IMR-90 (cell line): ENCODE data around the gene CFAP70. TPM values are rescaled to one million over a fixed set of nuclear protein-coding genes. Genes with fewer than 3 reads are reported as not detected.

Experiments
- ATAC-seq: fragments of 200-7000 bp; cut with Tn5 transposase; 2 replicates; pipeline ENCODE4 v1.9.1; 2020; ENCODE audit warnings: low read depth, mild to moderate bottlenecking, moderate library complexity
- BruUV-seq: library from RNA; stranded (reverse); fragments of 400-500 nt; replicated peaks from 2 replicates; lab custom pipeline; 2021; lab: Mats Ljungman, UMichigan
- CTCF ChIA-PET: fragments of 300-600 bp; formaldehyde crosslinking; extraction: SDS; loops from one replicate; lab custom pipeline; 2021; ENCODE audit warnings: antibody characterized with exemption; lab: Yijun Ruan, JAX
- POLR2A ChIA-PET: fragments of 300-600 bp; sonication (Branson Sonifier 250); formaldehyde crosslinking; loops from one replicate; lab custom pipeline; 2022; ENCODE audit warnings: antibody characterized with exemption; ENCODE audit not compliant: unreplicated experiment; lab: Charles Lee
- DNase-seq: peaks from one replicate; pipeline ENCODE4 v3.0.0; 2013
- H2AFZ ChIP-seq: replicated peaks from 2 replicates; pipeline ENCODE3; 2013; ENCODE audit warnings: low read length, mild to moderate bottlenecking; ENCODE audit not compliant: poor library complexity
- H2AK5ac ChIP-seq: 2 replicates; pipeline ENCODE4 v1.6.1; 2013; ENCODE audit warnings: low read depth, low read length, inconsistent platforms
- H2AK9ac ChIP-seq: replicated peaks from 2 replicates; pipeline ENCODE3; 2013; ENCODE audit warnings: mild to moderate bottlenecking, low read depth, low read length, moderate library complexity; ENCODE audit not compliant: poor library complexity
- H2BK120ac ChIP-seq: 2 replicates; pipeline ENCODE4 v1.6.1; 2013; ENCODE audit warnings: low read depth, low read length, inconsistent platforms
- H2BK15ac ChIP-seq: 3 replicates; pipeline ENCODE4 v1.6.1; 2013; ENCODE audit warnings: low read depth, low read length, inconsistent platforms
- H2BK20ac ChIP-seq: 2 replicates; pipeline ENCODE4 v1.6.1; 2013; ENCODE audit warnings: low read depth, mild to moderate bottlenecking, inconsistent platforms, low read length, moderate library complexity
- H2BK5ac ChIP-seq: 2 replicates; pipeline ENCODE4 v1.6.1; 2013; ENCODE audit warnings: mild to moderate bottlenecking, low read depth, low read length, inconsistent platforms; ENCODE audit not compliant: poor library complexity, severe bottlenecking
- H3K14ac ChIP-seq: replicated peaks from 2 replicates; pipeline ENCODE4 v1.6.1; 2013; ENCODE audit warnings: low read depth, low read length, inconsistent platforms
- H3K18ac ChIP-seq: 2 replicates; pipeline ENCODE4 v1.6.1; 2013; ENCODE audit warnings: low read depth, low read length, control low read depth
- H3K23ac ChIP-seq: 2 replicates; pipeline ENCODE4 v1.6.1; 2013; ENCODE audit warnings: low read depth, low read length, inconsistent platforms
- H3K27ac ChIP-seq: 2 replicates; pipeline ENCODE4 v1.5.1; 2013; ENCODE audit warnings: mild to moderate bottlenecking, control low read depth, low read length; ENCODE audit not compliant: insufficient read depth
- H3K27me3 ChIP-seq: 2 replicates; pipeline ENCODE4 v1.6.1; 2013; ENCODE audit warnings: low read length; ENCODE audit not compliant: control insufficient read depth, insufficient read depth
- H3K36me3 ChIP-seq: 2 replicates; pipeline ENCODE4 v1.6.1; 2013; ENCODE audit warnings: low read length, mixed read lengths; ENCODE audit not compliant: control insufficient read depth, insufficient read depth
- H3K4ac ChIP-seq: 2 replicates; pipeline ENCODE4 v1.6.1; 2013; ENCODE audit warnings: low read depth, low read length, inconsistent platforms
- H3K4me1 ChIP-seq: 2 replicates; pipeline ENCODE4 v1.6.1; 2013; ENCODE audit warnings: low read length, mixed read lengths; ENCODE audit not compliant: control insufficient read depth, insufficient read depth
- H3K4me2 ChIP-seq: 2 replicates; pipeline ENCODE4 v1.6.1; 2013; ENCODE audit warnings: low read depth, mild to moderate bottlenecking, control low read depth, low read length, moderate library complexity
- H3K4me3 ChIP-seq: 2 replicates; pipeline ENCODE4 v1.5.1; 2013; ENCODE audit warnings: low read depth, mild to moderate bottlenecking, control low read depth, low read length, moderate library complexity; ENCODE audit not compliant: insufficient read depth
- H3K56ac ChIP-seq: 2 replicates; pipeline ENCODE4 v1.6.1; 2013; ENCODE audit warnings: low read length, inconsistent platforms; ENCODE audit not compliant: insufficient read depth; ENCODE audit errors: extremely low read depth
- H3K79me1 ChIP-seq, 2 experiments: 2 replicates each; pipeline ENCODE4 v1.6.1; 2013; ENCODE audit warnings: low read length in 2 of 2, inconsistent platforms in 1 of 2, low read depth in 1 of 2
- H3K9ac ChIP-seq: 2 replicates; pipeline ENCODE4 v1.6.1; 2013; ENCODE audit warnings: low read depth, low read length, control low read depth
- H3K9me1 ChIP-seq: 2 replicates; pipeline ENCODE4 v1.6.1; 2013; ENCODE audit warnings: low read length, inconsistent platforms; ENCODE audit not compliant: insufficient read depth
- H3K9me3 ChIP-seq: 2 replicates; pipeline ENCODE4 v1.6.1; 2013; ENCODE audit warnings: low read length; ENCODE audit not compliant: control insufficient read depth, insufficient read depth
- H4K20me1 ChIP-seq: 2 replicates; pipeline ENCODE4 v1.6.1; 2013; ENCODE audit warnings: low read length, inconsistent platforms; ENCODE audit not compliant: insufficient read depth
- H4K5ac ChIP-seq: 2 replicates; pipeline ENCODE4 v1.6.1; 2013; ENCODE audit warnings: mild to moderate bottlenecking, low read depth, low read length, control low read depth
- H4K8ac ChIP-seq, 2 experiments: 2 replicates each; pipeline ENCODE4 v1.6.1; 2013; ENCODE audit warnings: low read depth in 2 of 2, low read length in 2 of 2, control low read depth in 1 of 2, inconsistent platforms in 1 of 2
- H4K91ac ChIP-seq: 2 replicates; pipeline ENCODE4 v1.6.1; 2013; ENCODE audit warnings: low read depth, low read length, inconsistent platforms; ENCODE audit not compliant: insufficient read depth
- BHLHE40 ChIP-seq: fragments of 150-350 bp; IDR thresholded peaks from 2 replicates; pipeline ENCODE4 v1.6.1; 2016; ENCODE audit warnings: mild to moderate bottlenecking, low read depth, low read length
- CEBPB ChIP-seq: IDR thresholded peaks from 2 replicates; pipeline ENCODE4 v1.6.1; 2012; ENCODE audit warnings: low read depth, low read length, improper control_type of control experiment
- RCOR1 ChIP-seq: IDR thresholded peaks from 2 replicates; pipeline ENCODE4 v1.6.1; 2012; ENCODE audit warnings: mild to moderate bottlenecking, low read length, improper control_type of control experiment; ENCODE audit not compliant: insufficient replicate concordance
- RFX5 ChIP-seq: IDR thresholded peaks from 2 replicates; pipeline ENCODE4 v1.8.0; 2012; ENCODE audit warnings: low read depth, mild to moderate bottlenecking, low read length, moderate library complexity
- WGBS, 2 experiments: methylation state at CpG; one replicate each; pipeline versions ENCODE4 v1.1.5 to v1.1.7; 2013; ENCODE audit warnings: missing lambda C conversion rate in 2 of 2; ENCODE audit not compliant: insufficient read length in 1 of 2; ENCODE audit errors: extremely low coverage in 2 of 2; 5-methylcytosine and 5-hydroxymethylcytosine counted together
- dilution Hi-C: fragments of 300-500 bp; cut with HindIII; formaldehyde crosslinking; loops from one replicate; pipeline ENCODE4 v1.14.3; 2018; ENCODE audit warnings: low sequenced_read_pairs; ENCODE audit not compliant: unreplicated experiment
- in situ Hi-C: fragments of 300-500 bp; cut with MboI; formaldehyde crosslinking; loops from 3 replicates; pipeline ENCODE4 v1.14.3; 2019; ENCODE audit warnings: low sequenced_read_pairs, inconsistent platforms, mixed read lengths
- intact Hi-C: fragments of 100-400 bp; cut with micrococcal nuclease; formaldehyde crosslinking; loops from 2 replicates; pipeline ENCODE4 v1.10.0; 2022
- polyA plus RNA-seq, 3 experiments: library from polyadenylated mRNA; depleted of rRNA; stranded (reverse); fragments of >200 nt; gene quantifications; 2 replicates each; pipeline ENCODE4 v1.2.3, GENCODE V29; 2012; ENCODE audit warnings: low replicate concordance in 1 of 3
- total RNA-seq: library from RNA; depleted of rRNA; stranded (reverse); fragments of >200 nt; gene quantifications from 2 replicates; pipeline ENCODE4 v1.2.3, GENCODE V29; 2012
- TF ChIP-seq, protein P1 (sequence below): fragments of 150-350 bp; IDR thresholded peaks from 2 replicates; pipeline ENCODE4 v1.6.1; 2017; ENCODE audit warnings: mild to moderate bottlenecking, antibody characterized with exemption, low read length, low read depth

CFAP70 gene
- total and polyA plus RNA-seq, 2 of the 4 experiments (the other 2 are of a cell fraction) = 0.15 to 0.18 TPM

DNA sequence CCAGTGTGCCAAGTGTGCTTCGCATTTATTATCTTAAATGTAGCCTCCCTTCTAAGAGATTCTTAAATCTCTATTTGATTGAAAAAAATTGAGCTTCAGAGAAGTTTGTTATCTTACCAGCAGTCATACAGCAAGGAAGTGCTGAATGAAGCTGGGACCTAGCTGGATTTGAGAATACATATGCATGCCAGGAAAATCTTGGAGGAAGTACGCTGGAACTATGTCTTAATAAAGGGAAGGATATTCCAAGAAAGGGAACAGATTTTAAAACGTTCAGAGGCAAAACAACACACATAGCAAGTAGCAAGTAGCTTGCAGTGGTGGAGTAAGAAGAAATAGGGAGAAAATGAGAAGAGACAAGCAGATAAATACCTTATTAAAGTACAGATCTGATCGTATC is 1.5 kb downstream of the CFAP70 start:
- Histone ChIP-seq H3K36me3 (no peaks in the 10 kb centered on the region), H2AK5ac (no peak overlapping the region), H3K79me1 (no peaks in the 10 kb centered on the region), H2BK5ac (no peak overlapping the region), H4K20me1 (no peaks in the 10 kb centered on the region), H3K27ac (no peak overlapping the region), H3K4me3 (no peak overlapping the region), H3K14ac (no peak overlapping the region), H2AK9ac (no peak overlapping the region), H4K91ac (no peak overlapping the region), H3K9ac (no peak overlapping the region), H3K23ac (no peak overlapping the region), H3K27me3 (peaks cover 18% of the 10 kb centered on the region), H3K56ac (no peak overlapping the region), H3K4ac (no peak overlapping the region), H3K9me1 (no peaks in the 10 kb centered on the region), H2BK15ac (no peak overlapping the region), H2BK20ac (no peak overlapping the region), H4K5ac (no peak overlapping the region), H3K18ac (no peak overlapping the region), H3K4me2 (no peak overlapping the region), H2BK120ac (no peak overlapping the region), H3K4me1 (no peaks in the 10 kb centered on the region), H2AFZ (no peak overlapping the region), H3K9me3 (no peaks in the 10 kb centered on the region), H4K8ac (no peak overlapping the region; a peak in 1 of 4 replicates)
- in situ Hi-C loops = no loop called here
- no peak for ATAC-seq
- ChIA-PET CTCF (no interaction called here), POLR2A (no interaction called here)
- intact Hi-C loops = no loop called here
- WGBS, 2 experiments = no CpG with 5 or more reads among the region's 4 CpGs
- dilution Hi-C loops = no loop called here
- DNase-seq = no peak
- BruUV-seq = no TSS peak
- TF ChIP-seq RCOR1 (no peak), RFX5 (no peak), BHLHE40 (no peak), CEBPB (no peak)
- TF ChIP-seq, protein P1, sequence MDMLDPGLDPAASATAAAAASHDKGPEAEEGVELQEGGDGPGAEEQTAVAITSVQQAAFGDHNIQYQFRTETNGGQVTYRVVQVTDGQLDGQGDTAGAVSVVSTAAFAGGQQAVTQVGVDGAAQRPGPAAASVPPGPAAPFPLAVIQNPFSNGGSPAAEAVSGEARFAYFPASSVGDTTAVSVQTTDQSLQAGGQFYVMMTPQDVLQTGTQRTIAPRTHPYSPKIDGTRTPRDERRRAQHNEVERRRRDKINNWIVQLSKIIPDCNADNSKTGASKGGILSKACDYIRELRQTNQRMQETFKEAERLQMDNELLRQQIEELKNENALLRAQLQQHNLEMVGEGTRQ = no peak
